ENCODE measurements around the gene PYGB.

The PYGB gene

DNA sequence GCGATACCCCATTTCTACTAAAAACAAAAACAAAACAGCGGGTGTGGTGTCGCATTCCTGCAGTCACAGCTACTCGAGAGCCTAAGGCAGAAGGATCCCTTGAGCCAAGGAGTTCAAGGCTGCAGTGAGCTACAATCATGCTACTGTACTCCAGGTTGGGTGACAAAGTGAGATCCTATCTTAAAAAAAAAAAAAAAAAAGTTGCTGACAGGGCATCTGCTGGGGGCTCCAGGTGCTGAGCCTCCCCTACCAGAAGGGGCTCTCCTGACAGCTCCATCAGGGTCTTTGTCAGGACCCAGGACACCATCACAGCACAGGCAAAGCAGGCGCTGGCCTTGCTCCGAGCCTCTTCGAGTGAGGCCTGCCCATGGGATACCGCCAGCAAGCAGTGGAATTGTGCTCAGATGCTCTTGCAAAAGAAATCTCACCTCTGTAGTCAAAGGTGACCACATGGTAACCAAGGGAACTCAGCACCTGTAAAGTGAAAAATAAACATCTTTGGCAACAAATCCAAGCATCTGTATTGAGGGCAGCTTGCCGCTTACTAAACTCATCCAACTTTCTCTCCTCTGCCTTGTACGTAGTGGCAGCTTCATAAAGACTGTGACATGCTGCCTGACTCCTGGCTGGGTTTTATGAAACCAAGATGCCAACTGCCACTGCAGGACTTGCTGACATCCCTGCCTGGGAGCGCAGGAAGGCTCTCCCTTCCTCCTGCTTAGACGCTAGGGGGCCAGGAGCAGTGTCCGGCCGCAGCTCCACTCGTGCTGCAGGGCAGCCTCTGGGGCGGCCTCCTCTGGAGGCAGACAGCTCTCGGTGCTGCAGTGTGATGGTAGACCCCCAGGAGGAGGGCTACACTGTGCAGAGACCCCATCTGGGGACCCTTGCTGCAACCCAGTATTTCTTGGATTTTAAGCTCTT is 66.9 kb downstream of the PYGB start:
- no peak overlapping the region for H3K27ac ChIP-seq
- no peak for TF ChIP-seq ZFX (IDR thresholded peaks at IDR 0.05; ENCODE audit: borderline replicate concordance)
- TF ChIP-seq, protein P1, sequence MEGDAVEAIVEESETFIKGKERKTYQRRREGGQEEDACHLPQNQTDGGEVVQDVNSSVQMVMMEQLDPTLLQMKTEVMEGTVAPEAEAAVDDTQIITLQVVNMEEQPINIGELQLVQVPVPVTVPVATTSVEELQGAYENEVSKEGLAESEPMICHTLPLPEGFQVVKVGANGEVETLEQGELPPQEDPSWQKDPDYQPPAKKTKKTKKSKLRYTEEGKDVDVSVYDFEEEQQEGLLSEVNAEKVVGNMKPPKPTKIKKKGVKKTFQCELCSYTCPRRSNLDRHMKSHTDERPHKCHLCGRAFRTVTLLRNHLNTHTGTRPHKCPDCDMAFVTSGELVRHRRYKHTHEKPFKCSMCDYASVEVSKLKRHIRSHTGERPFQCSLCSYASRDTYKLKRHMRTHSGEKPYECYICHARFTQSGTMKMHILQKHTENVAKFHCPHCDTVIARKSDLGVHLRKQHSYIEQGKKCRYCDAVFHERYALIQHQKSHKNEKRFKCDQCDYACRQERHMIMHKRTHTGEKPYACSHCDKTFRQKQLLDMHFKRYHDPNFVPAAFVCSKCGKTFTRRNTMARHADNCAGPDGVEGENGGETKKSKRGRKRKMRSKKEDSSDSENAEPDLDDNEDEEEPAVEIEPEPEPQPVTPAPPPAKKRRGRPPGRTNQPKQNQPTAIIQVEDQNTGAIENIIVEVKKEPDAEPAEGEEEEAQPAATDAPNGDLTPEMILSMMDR (IDR thresholded peaks at IDR 0.05), result no peak

DNA sequence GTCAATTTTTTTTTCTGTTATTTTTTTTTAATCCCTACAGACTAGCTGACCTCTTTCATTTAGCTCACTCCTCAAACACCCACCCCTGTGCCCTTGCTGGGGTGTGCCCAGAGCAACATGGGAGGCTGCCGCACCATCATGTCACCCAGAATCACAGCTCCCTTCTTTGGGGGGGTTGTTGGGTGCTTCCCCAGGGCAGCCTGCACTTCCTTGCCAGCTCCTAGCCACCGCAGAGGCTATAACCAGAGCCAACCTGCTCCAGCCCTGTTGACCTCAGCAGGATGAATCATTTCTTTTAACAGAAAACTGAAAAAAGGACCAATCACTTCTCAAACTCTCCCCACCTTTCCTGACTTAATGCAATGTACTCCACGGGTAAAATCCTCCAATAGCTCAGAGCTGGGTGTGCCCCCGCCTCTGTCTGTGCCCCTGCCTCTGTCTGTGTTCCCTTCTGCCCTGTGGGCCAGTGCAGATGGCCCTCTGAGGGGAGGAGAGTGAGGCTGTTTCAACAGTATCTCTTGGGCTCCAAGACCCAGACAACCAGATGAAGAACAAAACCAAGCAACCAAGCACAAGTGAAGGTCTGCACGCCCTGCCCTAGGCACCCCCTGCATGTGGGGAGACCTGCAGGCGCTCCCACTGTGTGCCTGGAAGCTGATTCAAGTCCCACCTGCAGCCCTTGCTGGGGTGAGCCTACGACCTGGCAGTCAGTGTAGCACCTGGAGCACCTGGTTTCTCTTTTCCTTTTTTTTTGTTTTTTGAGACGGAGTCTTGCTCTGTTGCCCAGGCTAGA is 67.7 kb downstream of the PYGB start:
- TF ChIP-seq, protein P1 (IDR thresholded peaks at IDR 0.05), result no peak
- no peak for TF ChIP-seq ZFX (IDR thresholded peaks at IDR 0.05; ENCODE audit: borderline replicate concordance)
- no peak overlapping the region for H3K27ac ChIP-seq

DNA sequence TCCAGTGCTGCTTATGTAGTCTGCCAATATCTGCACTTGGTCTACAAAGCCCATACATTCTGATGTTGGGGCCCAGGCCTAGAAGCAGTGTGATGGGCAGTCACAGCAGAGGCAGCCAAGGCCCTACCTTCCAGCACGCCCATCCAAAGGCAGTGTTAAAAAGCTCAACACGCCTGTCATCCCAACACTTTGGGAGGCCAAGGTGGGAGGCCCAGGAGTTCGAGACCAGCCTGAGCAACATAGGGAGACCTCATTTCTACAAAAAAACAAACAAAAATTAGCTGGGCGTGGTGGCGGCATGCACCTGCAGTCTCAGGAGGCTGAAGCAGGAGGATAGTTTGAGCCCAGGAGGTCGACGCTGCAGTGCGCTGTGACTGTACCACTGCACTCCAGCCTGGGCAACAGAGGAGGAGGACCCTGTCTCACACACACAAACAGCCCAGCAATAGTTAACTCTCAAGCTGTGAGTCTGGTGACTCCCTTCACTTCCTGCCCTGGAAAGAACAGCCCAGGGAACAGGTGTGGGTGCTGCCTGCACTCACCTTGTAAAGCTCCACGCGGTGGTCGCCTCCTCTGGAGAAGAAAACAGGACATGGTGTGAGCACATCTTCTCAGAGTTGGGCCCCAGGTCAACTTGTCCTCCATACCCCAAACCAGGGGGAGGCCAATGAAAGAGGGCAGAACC is 68.8 kb downstream of the PYGB start:
- no peak for TF ChIP-seq ZFX (IDR thresholded peaks at IDR 0.05; ENCODE audit: borderline replicate concordance)
- TF ChIP-seq, protein P1 (IDR thresholded peaks at IDR 0.05), result no peak
- H3K27ac ChIP-seq, result no peak overlapping the region

DNA sequence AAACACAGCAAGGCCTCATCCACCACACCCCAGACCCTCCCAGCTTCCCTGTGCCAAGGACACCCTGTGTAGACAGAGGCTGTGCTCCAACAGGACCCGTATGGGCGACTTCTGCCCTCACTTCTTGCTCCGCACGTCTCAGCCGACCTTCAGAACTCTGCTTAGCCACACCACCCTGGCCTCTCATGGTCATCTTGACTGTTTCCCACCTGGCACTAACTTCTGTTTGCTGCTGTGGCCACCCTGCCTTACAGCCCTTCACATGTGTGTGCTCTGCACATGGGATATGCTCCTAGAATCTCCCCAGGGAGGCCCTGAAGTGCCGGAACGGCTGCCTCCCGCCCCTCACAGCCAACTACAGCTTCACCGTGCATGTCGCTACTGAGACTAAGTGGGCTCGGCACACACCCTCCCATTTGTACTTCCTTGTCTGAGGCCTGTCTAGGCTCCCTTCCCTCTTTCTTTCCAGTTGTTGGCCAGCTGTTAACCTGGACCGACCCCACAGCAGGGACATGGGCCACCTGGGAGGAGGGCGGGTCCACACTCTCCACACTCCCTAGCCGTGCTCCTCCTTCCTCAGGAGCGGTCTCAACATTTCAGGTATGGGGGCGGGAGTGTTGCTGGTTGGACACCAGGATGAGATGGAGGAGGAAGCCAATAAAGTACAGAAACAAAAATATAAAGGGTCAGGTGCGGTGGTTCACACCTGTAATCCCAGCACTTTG is 69.6 kb downstream of the PYGB start:
- no peak overlapping the region for H3K27ac ChIP-seq
- TF ChIP-seq, protein P1 (IDR thresholded peaks at IDR 0.05), result no peak
- TF ChIP-seq ZFX (IDR thresholded peaks at IDR 0.05; ENCODE audit: borderline replicate concordance), result no peak

DNA sequence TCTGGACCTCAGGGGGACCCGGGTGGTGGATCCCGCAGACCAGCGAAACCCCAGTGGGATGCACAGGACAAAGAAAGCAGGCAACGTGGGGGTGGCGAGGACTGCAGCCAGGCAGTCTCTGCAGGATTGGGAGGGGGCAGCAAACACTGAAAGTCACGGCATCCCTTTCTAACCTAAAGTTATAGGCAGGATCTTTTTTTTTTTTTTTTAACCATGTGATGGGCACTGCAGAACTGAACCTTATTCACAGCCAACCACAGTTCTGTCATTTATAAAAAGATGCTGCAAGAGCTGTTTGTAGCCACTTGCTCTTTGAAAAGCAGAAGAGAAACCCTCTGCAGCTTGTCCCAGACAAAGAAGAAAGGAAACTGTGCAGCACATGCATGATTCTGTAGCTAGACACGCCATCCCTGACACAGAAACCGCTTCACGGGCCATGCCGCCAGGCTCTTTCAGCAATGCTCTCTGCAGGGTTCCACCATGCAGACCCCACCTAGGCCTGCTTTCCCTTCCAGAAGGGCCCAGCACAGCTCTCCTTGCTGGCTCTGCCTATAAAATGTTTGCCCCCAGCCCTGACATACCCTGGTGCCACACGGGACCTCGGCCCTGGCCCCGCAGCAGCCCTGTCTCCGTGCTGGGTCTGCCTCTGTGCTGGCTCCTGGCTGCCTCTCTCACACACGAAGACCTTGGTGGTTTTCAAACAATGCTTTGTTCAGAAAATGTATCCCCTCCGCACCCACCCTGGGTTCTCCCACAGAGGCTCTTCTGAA is 70.8 kb downstream of the PYGB start:
- H3K27ac ChIP-seq, result no peak overlapping the region
- TF ChIP-seq, protein P1 (IDR thresholded peaks at IDR 0.05), result no peak
- no peak for TF ChIP-seq ZFX (IDR thresholded peaks at IDR 0.05; ENCODE audit: borderline replicate concordance)

All from 22Rv1 (cell line).